Right lobe of liver (tissue), 6 donors: ENCODE results near the gene NFYC. TPM values are rescaled to one million over a fixed set of nuclear protein-coding genes. Genes with fewer than 3 reads are reported as not detected.

Experiments
- ATAC-seq, 4 donors: fragments of 200-7000 bp; cut with Tn5 transposase; one replicate each; pipeline ENCODE4 v1.9.1; 2020; ENCODE audit warnings: mild to moderate bottlenecking in 4 of 4, moderate library complexity in 4 of 4
- DNase-seq, 3 donors: peaks; one replicate each; pipeline ENCODE4 v3.0.0-alpha.2; 2020
- H3K27ac ChIP-seq, 3 donors: fragments of 200-600 bp; one replicate each; pipeline ENCODE4 v1.8.0; 2022
- H3K27me3 ChIP-seq, 2 donors: fragments of 200-600 bp; one replicate each; pipeline ENCODE4 v1.8.0; 2022
- H3K36me3 ChIP-seq, 4 donors: fragments of 200-600 bp; sonication (generic) in 1 of 4; one replicate each; pipeline versions ENCODE4 v1.5.1 to v1.8.0; 2017 to 2022; ENCODE audit warnings: control low read depth in 1 of 4
- H3K4me1 ChIP-seq, 4 donors: fragments of 200-600 bp; sonication (generic) in 1 of 4; one replicate each; pipeline versions ENCODE4 v1.5.1 to v1.8.0; 2017 to 2022; ENCODE audit warnings: control low read depth in 1 of 4
- H3K4me3 ChIP-seq, 3 donors: fragments of 200-600 bp; one replicate each; pipeline ENCODE4 v1.8.0; 2022
- H3K9me3 ChIP-seq, 4 donors: fragments of 200-600 bp; sonication (generic) in 1 of 4; one replicate each; pipeline versions ENCODE4 v1.5.1 to v1.8.0; 2017 to 2022; ENCODE audit warnings: control low read depth in 1 of 4
- POLR2A ChIP-seq: fragments of 450-650 bp; IDR thresholded peaks from one replicate; pipeline ENCODE4 v1.6.1; 2017; ENCODE audit warnings: antibody characterized with exemption, mild to moderate bottlenecking
- WGBS: methylation state at CpG from one replicate; pipeline ENCODE4 v1.1.6; 2018; ENCODE audit warnings: low coverage, low lambda C conversion rate; ENCODE audit not compliant: insufficient coverage; ENCODE audit errors: missing lambda C conversion rate; 5-methylcytosine and 5-hydroxymethylcytosine counted together
- intact Hi-C, 2 donors: fragments of 100-400 bp; cut with DNase I; formaldehyde crosslinking; loops; one replicate each; pipeline versions ENCODE4 v1.11.2 to v1.14.1; 2022
- total RNA-seq, 6 experiments: library from RNA; depleted of rRNA in 2 of 6; stranded (reverse); fragments of >200 nt in 2 of 6; fragmentation: NEBNext Ultra II Directional in 3 of 6; extraction: Animal tissue kit (Norgen Biotek cat#: 25700) in 3 of 6; gene quantifications; one replicate each; pipeline versions ENCODE4 v1.1.0 to v1.2.4, GENCODE V29; 2016 to 2023
- TF ChIP-seq, protein P1 (sequence below), 4 donors: fragments of 200-600 bp in 3 of 4; fragments of 450-650 bp in 1 of 4; IDR thresholded peaks; one replicate each; pipeline versions ENCODE4 v1.5.1 to v1.8.0; 2016 to 2022; ENCODE audit warnings: antibody characterized with exemption in 4 of 4, mild to moderate bottlenecking in 2 of 4
- donor health status: DM: no; HTN: yes; CAD: no.
- donor health status: DM: no; HTN: no; CAD: no.
- donor health status: DM: no; HTN: no; CAD: no.
- donor health status: DM: no; HTN: yes; CAD: no.
- donor health status: DM: no; HTN: yes; CAD: no.

The NFYC gene
- total RNA-seq, 6 experiments from 2014 or later, result 21.9 to 36.1 (median 28.1) TPM

DNA sequence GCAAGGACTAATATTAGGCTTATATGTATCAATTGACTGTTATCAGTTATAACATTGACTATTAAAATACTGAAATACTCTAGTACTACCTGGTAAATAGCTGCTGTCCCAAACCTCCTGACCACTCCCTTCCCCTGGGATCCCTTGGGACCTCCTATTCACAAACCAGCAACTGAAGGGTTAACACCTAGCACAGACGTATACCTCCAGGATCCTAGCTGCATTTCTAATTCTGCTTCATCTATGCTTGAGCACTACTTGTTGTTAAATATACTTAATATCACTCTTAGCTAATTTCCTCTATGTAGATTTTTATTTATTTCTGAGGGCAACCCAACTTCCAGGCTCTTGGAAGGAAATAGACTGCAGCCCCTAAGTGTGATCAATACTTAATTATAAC lies 1.8 kb upstream of the NFYC start:
- intact Hi-C loops, result loop anchor here in 1 of 2 donors (10.0 kb wide), 1 partner anchor 155 kb away; no protein-coding TSS in a partner anchor
- no peak for DNase-seq
- Histone ChIP-seq H3K27ac (no peak overlapping the region), H3K36me3 (no peaks in the 10 kb centered on the region), H3K27me3 (no peaks in the 10 kb centered on the region), H3K4me3 (no peak overlapping the region), H3K9me3 (no peaks in the 10 kb centered on the region), H3K4me1 (peaks cover 0 to 18% (median 6%) of the 10 kb centered on the region in 4 donors)
- ATAC-seq, result no peak
- WGBS, result 15% methylated on average over 1 of the region's 1 CpG
- TF ChIP-seq, protein P1, sequence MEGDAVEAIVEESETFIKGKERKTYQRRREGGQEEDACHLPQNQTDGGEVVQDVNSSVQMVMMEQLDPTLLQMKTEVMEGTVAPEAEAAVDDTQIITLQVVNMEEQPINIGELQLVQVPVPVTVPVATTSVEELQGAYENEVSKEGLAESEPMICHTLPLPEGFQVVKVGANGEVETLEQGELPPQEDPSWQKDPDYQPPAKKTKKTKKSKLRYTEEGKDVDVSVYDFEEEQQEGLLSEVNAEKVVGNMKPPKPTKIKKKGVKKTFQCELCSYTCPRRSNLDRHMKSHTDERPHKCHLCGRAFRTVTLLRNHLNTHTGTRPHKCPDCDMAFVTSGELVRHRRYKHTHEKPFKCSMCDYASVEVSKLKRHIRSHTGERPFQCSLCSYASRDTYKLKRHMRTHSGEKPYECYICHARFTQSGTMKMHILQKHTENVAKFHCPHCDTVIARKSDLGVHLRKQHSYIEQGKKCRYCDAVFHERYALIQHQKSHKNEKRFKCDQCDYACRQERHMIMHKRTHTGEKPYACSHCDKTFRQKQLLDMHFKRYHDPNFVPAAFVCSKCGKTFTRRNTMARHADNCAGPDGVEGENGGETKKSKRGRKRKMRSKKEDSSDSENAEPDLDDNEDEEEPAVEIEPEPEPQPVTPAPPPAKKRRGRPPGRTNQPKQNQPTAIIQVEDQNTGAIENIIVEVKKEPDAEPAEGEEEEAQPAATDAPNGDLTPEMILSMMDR (IDR thresholded peaks at IDR 0.05), result no peak

DNA sequence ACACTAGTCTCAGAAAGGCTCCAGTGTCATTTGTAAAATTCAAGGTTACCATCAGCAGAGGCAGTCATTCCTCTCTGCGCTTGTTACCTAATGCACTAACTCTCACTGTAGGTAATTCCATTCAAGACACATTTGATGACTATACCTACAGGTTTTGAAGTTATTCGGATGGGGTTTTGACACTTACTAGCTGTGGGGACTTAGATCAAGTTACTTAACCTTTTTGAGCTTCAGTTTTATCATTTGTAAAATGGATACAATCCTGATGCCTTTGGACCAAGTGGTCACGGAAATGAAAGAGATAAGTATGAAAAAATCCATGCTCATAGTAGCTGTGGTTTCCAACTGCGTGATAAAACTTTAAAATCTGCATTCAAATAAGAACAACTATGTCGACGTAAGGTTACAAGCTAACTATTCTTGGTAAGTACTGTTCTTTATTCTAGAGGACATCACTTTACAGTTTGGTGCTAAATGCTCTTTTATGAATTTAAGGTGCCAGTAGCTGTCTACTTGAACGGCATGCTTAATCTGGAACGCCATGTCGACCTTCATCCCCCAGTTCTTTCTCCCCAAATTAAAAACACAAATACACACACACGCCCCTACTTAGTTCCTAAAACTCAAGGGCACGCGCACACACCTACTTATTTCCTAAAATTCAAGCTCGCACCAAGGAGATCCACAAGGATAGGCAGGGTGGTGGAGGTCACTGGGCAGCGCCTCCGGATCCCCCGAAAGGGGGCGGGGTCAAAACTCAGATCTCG lies 550 bp upstream of the NFYC start:
- WGBS, result 27% methylated on average over 13 of the region's 18 CpGs
- intact Hi-C loops, result no loop called here
- DNase-seq (no peak), ATAC-seq (no peak)
- H3K27ac ChIP-seq, result peak overlapping the region; percentile 99 to 100 (median 99)
- H3K9me3 ChIP-seq, result no peaks in the 10 kb centered on the region
- H3K27me3 ChIP-seq, result no peaks in the 10 kb centered on the region
- H3K4me3 ChIP-seq, result peak overlapping the region; percentile 86 to 94 (median 91)
- H3K36me3 ChIP-seq, result no peaks in the 10 kb centered on the region
- TF ChIP-seq, protein P1 (IDR thresholded peaks at IDR 0.05), result no peak
- TF ChIP-seq POLR2A, result no peak
- H3K4me1 ChIP-seq, result peaks cover 0 to 23% (median 6%) of the 10 kb centered on the region in 4 donors

DNA sequence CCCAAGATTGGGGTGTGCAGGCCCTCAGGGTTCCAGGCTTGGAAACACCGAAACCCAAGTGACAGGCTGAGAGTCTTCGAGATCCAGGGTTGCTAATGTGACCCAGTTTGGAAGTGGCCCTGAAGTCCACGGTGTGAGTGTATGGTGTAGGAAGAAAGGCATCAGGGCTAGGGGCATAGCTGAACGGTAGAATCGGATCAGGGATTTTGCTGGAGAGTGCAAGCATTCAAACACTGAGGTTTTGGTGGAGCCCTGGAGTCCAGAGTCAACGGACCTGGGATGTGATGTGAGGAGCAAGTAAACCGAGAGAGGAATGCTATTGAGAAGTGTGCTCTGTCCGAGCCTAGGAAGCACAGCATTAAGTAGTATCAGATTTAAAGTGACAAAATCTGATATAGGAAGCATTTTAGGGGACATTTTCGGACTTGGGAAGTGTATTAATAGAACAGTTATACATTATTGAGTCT lies 958 bp downstream of the NFYC start:
- Histone ChIP-seq H3K9me3 (no peaks in the 10 kb centered on the region), H3K27ac (peak overlapping the region; percentile 99 to 100 (median 99)), H3K4me1 (peaks cover 0 to 33% (median 6%) of the 10 kb centered on the region in 4 donors), H3K36me3 (no peaks in the 10 kb centered on the region), H3K4me3 (peak overlapping the region; percentile 86 to 94 (median 91)), H3K27me3 (no peaks in the 10 kb centered on the region)
- intact Hi-C loops, result no loop called here
- WGBS, result 0% methylated on average over 9 of the region's 9 CpGs
- ATAC-seq (peak; percentile 4 to 28 (median 14)), DNase-seq (no peak)
- no peak for TF ChIP-seq POLR2A
- TF ChIP-seq, protein P1 (IDR thresholded peaks at IDR 0.05), result no peak

DNA sequence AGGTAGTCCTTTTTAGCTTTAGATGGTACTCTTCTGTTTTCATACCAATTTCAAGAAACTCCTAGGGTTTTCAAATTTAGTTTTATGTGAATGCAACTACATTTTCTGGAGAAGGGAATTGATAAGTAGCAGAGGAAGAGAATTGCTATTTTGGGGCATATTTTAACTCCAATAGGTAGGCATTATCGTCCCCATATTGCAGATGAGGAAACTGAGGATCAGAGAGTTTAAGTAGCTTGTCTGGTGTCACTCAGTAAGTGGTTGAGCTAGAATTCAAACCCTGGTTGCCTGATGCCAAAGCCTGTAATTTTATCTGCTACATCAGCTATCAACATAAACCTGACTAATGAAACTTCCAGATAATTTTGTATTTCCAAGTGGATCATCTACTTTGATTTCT lies 1.9 kb downstream of the NFYC start:
- ATAC-seq (no peak), DNase-seq (no peak)
- no peaks in the 10 kb centered on the region for H3K9me3 ChIP-seq
- intact Hi-C loops, result no loop called here
- peak overlapping the region; percentile 86 to 94 (median 91) for H3K4me3 ChIP-seq
- no peaks in the 10 kb centered on the region for H3K36me3 ChIP-seq
- 40% methylated on average over 1 of the region's 1 CpG for WGBS
- no peaks in the 10 kb centered on the region for H3K27me3 ChIP-seq
- H3K27ac ChIP-seq, result peak overlapping the region in 2 of 3 donors; percentile 99
- peaks cover 0 to 33% (median 6%) of the 10 kb centered on the region in 4 donors for H3K4me1 ChIP-seq
- no peak for TF ChIP-seq POLR2A
- TF ChIP-seq, protein P1 (IDR thresholded peaks at IDR 0.05), result no peak
